Omental fat pad (tissue), 4 donors: ENCODE results near the gene RAD1. TPM values are rescaled to one million over a fixed set of nuclear protein-coding genes. Genes with fewer than 3 reads are reported as not detected.

Source experiments
- ATAC-seq: fragments of 150-250 bp; one replicate; pipeline ENCODE4 v1.9.1; 2016; ENCODE audit warnings: mild to moderate bottlenecking, moderate library complexity; ENCODE audit not compliant: low FRiP score
- DNase-seq: peaks from one replicate; pipeline ENCODE4 v3.0.0-alpha.2; 2019; ENCODE audit warnings: low spot score
- CTCF ChIP-seq, 3 donors: fragments of 450-650 bp; IDR thresholded peaks; one replicate each; pipeline ENCODE4 v1.5.1; 2016 to 2017; ENCODE audit warnings: antibody characterized with exemption in 3 of 3, mild to moderate bottlenecking in 3 of 3, moderate library complexity in 2 of 3
- total RNA-seq, 4 donors: library from RNA; depleted of rRNA; stranded (reverse); fragments of >200 nt; gene quantifications; one replicate each; pipeline ENCODE4 v1.1.0, GENCODE V29; 2016

RAD1 gene
- total RNA-seq, 4 donors from 2014 or later: 12.3 to 22.9 (median 16.0) TPM

GRCh38 chr5:34899066-34899465, 16.2 kb downstream of the RAD1 start:
- no peak for TF ChIP-seq CTCF (IDR thresholded peaks at IDR 0.05)
- ATAC-seq: no peak
- no peak for DNase-seq

DNA sequence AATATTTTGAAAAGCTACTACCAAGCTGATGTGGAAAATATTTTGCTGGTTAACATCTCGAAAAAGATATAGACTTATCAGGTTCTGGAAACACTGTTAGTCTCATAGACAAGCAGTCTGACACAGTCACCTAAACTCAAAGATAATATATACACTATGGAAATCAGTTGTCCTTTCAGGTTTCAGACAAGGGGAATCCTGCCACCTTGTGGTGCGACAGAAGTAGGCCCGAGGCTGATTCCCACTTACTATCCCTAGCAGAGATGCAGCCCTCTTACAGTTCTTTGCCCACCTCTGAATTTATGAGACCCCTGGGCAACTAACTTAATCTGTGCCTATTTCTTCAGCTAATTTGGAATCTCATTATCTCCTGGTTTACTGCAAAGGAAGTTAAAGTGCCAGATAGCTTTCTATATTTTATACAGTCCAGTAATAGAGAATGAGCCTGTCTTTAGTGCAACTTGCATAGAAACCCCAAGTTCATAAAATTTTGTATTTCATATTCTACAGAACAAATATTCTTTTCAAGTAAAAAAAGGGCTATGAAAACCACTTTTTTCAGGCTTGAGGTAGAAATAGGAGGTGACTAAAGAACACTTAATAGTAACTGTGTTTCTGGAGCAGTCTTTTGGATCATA, 16.9 kb downstream of the RAD1 start:
- peak; percentile 29 for DNase-seq
- peak; percentile 85 for ATAC-seq
- TF ChIP-seq CTCF (IDR thresholded peaks at IDR 0.05): peak in 1 of 3 donors; percentile 12

- no peak for TF ChIP-seq CTCF (IDR thresholded peaks at IDR 0.05)
- ATAC-seq: no peak
- DNase-seq: no peak
Observed at GRCh38 chr5:34897646-34898045, 17.7 kb downstream of the RAD1 start.

- no peak for ATAC-seq
- no peak for DNase-seq
- TF ChIP-seq CTCF (IDR thresholded peaks at IDR 0.05): no peak
Observed at GRCh38 chr5:34895641-34896419, 19.5 kb downstream of the RAD1 start.

GRCh38 chr5:34894716-34895115, 20.6 kb downstream of the RAD1 start:
- no peak for DNase-seq
- TF ChIP-seq CTCF (IDR thresholded peaks at IDR 0.05): no peak
- no peak for ATAC-seq

GRCh38 chr5:34892414-34892813, 22.9 kb downstream of the RAD1 start:
- ATAC-seq: no peak
- no peak for TF ChIP-seq CTCF (IDR thresholded peaks at IDR 0.05)
- no peak for DNase-seq

GRCh38 chr5:34891981-34892380, 23.3 kb downstream of the RAD1 start:
- DNase-seq: no peak
- no peak for TF ChIP-seq CTCF (IDR thresholded peaks at IDR 0.05)
- ATAC-seq: no peak
